ENCODE measurements around the gene ITM2B. TPM values are rescaled to one million over a fixed set of nuclear protein-coding genes. Genes with fewer than 3 reads are reported as not detected.

The ITM2B gene
- total RNA-seq, 4 donors from 2014 or later: 476 to 770 (median 612) TPM

DNA sequence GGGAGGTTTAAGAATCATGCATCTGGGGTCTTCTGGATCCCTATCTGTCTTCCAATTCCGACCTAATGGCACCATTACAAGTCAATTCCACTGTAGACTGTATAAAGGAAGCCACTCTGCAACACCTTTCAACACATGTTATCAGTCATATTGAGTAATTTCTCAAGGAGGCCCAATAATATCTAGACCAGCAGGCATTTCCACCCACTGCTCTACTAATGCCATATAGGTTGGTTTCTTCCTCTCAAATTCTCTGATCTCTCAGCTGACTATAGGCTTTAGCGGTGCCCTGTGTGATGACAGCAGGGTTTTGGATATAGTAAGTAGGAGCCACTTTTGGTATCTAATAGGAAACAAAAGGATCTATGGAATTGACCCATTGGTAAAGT, 12.4 kb upstream of the ITM2B start:
- no peak for TF ChIP-seq POLR2A (IDR thresholded peaks at IDR 0.05)
- TF ChIP-seq, protein P1, sequence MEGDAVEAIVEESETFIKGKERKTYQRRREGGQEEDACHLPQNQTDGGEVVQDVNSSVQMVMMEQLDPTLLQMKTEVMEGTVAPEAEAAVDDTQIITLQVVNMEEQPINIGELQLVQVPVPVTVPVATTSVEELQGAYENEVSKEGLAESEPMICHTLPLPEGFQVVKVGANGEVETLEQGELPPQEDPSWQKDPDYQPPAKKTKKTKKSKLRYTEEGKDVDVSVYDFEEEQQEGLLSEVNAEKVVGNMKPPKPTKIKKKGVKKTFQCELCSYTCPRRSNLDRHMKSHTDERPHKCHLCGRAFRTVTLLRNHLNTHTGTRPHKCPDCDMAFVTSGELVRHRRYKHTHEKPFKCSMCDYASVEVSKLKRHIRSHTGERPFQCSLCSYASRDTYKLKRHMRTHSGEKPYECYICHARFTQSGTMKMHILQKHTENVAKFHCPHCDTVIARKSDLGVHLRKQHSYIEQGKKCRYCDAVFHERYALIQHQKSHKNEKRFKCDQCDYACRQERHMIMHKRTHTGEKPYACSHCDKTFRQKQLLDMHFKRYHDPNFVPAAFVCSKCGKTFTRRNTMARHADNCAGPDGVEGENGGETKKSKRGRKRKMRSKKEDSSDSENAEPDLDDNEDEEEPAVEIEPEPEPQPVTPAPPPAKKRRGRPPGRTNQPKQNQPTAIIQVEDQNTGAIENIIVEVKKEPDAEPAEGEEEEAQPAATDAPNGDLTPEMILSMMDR (IDR thresholded peaks at IDR 0.05): no peak
- no peak for TF ChIP-seq EP300 (IDR thresholded peaks at IDR 0.05)
- peaks cover 0 to 30% (median 10%) of the 10 kb centered on the region in 4 donors for H3K4me1 ChIP-seq
- H3K27me3 ChIP-seq: no peaks in the 10 kb centered on the region
- H3K36me3 ChIP-seq: peaks cover 0 to 6% (median 0%) of the 10 kb centered on the region in 3 donors
- H3K4me3 ChIP-seq: no peak overlapping the region
- peak overlapping the region in 3 of 4 donors; percentile 77 to 87 (median 86) for H3K27ac ChIP-seq
- 86 to 89% methylated on average over 2 of the region's 2 CpGs for WGBS, 2 donors
- DNase-seq (ENCODE audit: low spot score in 2 of 2): no peak
- no peaks in the 10 kb centered on the region for H3K9me3 ChIP-seq

GRCh38 chr13:48220981-48221685, 11.9 kb upstream of the ITM2B start:
- 32 to 34% methylated on average over 8 of the region's 8 CpGs for WGBS, 2 donors
- Histone ChIP-seq H3K4me1 (peaks cover 0 to 30% (median 10%) of the 10 kb centered on the region in 4 donors), H3K36me3 (peaks cover 0 to 6% (median 0%) of the 10 kb centered on the region in 3 donors), H3K9me3 (no peaks in the 10 kb centered on the region), H3K4me3 (no peak overlapping the region), H3K27ac (peak overlapping the region; percentile 20 to 87 (median 82)), H3K27me3 (no peaks in the 10 kb centered on the region)
- TF ChIP-seq, protein P1 (IDR thresholded peaks at IDR 0.05): no peak
- TF ChIP-seq POLR2A (IDR thresholded peaks at IDR 0.05): no peak
- no peak for TF ChIP-seq EP300 (IDR thresholded peaks at IDR 0.05)
- DNase-seq (ENCODE audit: low spot score in 2 of 2): peak in 1 of 2 donors; percentile 52

- TF ChIP-seq EP300 (IDR thresholded peaks at IDR 0.05): peak in 1 of 2 donors; percentile 30
- TF ChIP-seq, protein P1 (IDR thresholded peaks at IDR 0.05): no peak
- Histone ChIP-seq H3K4me3 (peak overlapping the region in 2 of 4 donors; percentile 27 to 46), H3K9me3 (no peaks in the 10 kb centered on the region)
Measured at GRCh38 chr13:48221686-48222187, 11.3 kb upstream of the ITM2B start.

DNA sequence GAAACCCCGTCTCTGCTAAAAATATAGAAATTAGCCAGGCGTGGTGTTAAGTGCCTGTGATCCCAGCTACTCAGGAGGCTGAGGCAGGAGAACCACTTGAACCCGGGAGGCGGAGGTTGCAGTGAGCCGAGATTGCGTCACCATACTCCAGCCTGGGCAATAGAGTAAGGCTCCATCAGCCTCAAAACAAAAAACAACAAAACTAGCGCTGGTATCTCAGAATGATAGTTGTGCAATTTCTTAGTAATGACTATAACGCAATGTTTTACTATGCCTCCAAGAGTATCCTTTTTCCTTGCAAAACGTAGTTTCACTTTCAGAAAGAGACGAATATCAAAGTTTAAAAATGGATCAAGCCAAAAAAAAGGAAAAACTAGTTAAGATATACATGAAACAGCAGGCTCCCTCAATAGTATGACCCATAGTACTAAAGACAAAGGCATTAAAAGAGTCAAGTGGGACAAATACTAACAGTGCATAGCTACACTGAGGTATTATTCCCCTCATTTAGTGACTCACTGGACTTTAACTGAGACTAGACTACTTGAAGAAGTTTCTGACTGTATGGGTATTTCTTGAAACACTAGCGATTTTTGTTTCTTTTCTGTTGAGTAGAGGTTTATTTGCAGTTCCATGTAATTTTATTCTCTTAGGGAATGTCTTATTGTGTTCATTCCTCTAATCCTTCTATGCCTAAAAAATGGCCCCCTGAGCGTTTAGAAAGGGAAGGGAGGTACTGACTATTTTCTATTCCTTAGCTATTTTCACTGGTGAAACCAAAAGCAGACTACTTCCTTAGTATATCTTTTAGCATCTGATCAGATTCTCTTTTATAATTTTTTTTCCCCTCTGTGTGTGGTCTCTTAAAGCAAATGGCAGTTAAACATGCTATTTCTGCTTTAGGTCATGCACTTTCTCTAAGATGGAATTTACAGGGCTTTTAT, 10.4 kb upstream of the ITM2B start:
- no peaks in the 10 kb centered on the region for H3K9me3 ChIP-seq
- H3K4me1 ChIP-seq: peaks cover 0 to 30% (median 10%) of the 10 kb centered on the region in 4 donors
- peak overlapping the region; percentile 2 to 46 (median 22) for H3K4me3 ChIP-seq
- peak; percentile 37 to 65 for DNase-seq (ENCODE audit: low spot score in 2 of 2)
- no peaks in the 10 kb centered on the region for H3K27me3 ChIP-seq
- H3K27ac ChIP-seq: peak overlapping the region; percentile 73 to 87 (median 81)
- no peaks in the 10 kb centered on the region for H3K36me3 ChIP-seq
- TF ChIP-seq POLR2A (IDR thresholded peaks at IDR 0.05): no peak
- TF ChIP-seq EP300 (IDR thresholded peaks at IDR 0.05): peak in 1 of 2 donors; percentile 74
- TF ChIP-seq, protein P1 (IDR thresholded peaks at IDR 0.05): no peak
- 47 to 53% methylated on average over 12 of the region's 12 CpGs for WGBS, 2 donors

More at GRCh38 chr13:48221686-48222187, 11.3 kb upstream of the ITM2B start:
- no peak for DNase-seq (ENCODE audit: low spot score in 2 of 2)
- Histone ChIP-seq H3K27me3 (no peaks in the 10 kb centered on the region), H3K27ac (peak overlapping the region; percentile 73 to 87 (median 82)), H3K36me3 (peaks cover 0 to under 1% (median 0%) of the 10 kb centered on the region in 3 donors), H3K4me1 (peaks cover 0 to 30% (median 10%) of the 10 kb centered on the region in 4 donors)
- WGBS, 2 donors: 32 to 34% methylated on average over 4 of the region's 4 CpGs

All from tibial nerve (tissue), 4 donors.